Endothelial cell of umbilical vein (primary cell): Measurements from ENCODE around the gene TERT.
"Not testable (repeated sequence)": the region's sequence is repeated elsewhere in the genome, so short reads cannot be mapped to it uniquely, and the experiment has no call there.

ENCODE experiments used
- EZH2 ChIP-seq: IDR thresholded peaks from 2 replicates; pipeline ENCODE4 v1.6.1; 2012; ENCODE audit warnings: borderline replicate concordance, low read depth, mild to moderate bottlenecking, moderate library complexity, low read length, inconsistent platforms; ENCODE audit not compliant: severe bottlenecking
- FOS ChIP-seq: IDR thresholded peaks from 2 replicates; pipeline ENCODE4 v1.6.1; 2011; ENCODE audit warnings: mild to moderate bottlenecking, low read length, moderate library complexity, borderline replicate concordance; ENCODE audit not compliant: insufficient read depth
- GATA2 ChIP-seq: IDR thresholded peaks from 2 replicates; pipeline ENCODE4 v1.7.0; 2011; ENCODE audit warnings: low read depth, mild to moderate bottlenecking, moderate library complexity, mixed read lengths, low read length; ENCODE audit not compliant: insufficient read length, insufficient read depth
- JUN ChIP-seq: IDR thresholded peaks from 2 replicates; pipeline ENCODE4 v1.6.1; 2011; ENCODE audit warnings: borderline replicate concordance, low read depth; ENCODE audit not compliant: insufficient read length, insufficient read depth
- MAX ChIP-seq: IDR thresholded peaks from 2 replicates; pipeline ENCODE4 v1.6.1; 2011; ENCODE audit not compliant: insufficient read depth, insufficient read length
- MYC ChIP-seq: IDR thresholded peaks from one replicate; pipeline ENCODE4 v1.6.1; 2011; ENCODE audit warnings: mild to moderate bottlenecking, low read depth, low read length
- POLR2A ChIP-seq: IDR thresholded peaks from 2 replicates; pipeline ENCODE4 v1.6.1; 2012; ENCODE audit warnings: low read depth, mild to moderate bottlenecking, control low read depth, low read length
- POLR2AphosphoS5 ChIP-seq: IDR thresholded peaks from 2 replicates; pipeline ENCODE4 v1.6.1; 2012; ENCODE audit warnings: low read depth, mild to moderate bottlenecking, control low read depth, low read length, moderate library complexity; ENCODE audit not compliant: insufficient read depth
- TF ChIP-seq, protein P1 (sequence below), 2 donors: IDR thresholded peaks; 1 replicate in 1 of 2; 2 replicates in 1 of 2; pipeline ENCODE4 v1.5.1; 2011; ENCODE audit warnings: low read length in 2 of 2, mild to moderate bottlenecking in 2 of 2, moderate library complexity in 2 of 2, control low read depth in 1 of 2, inconsistent platforms in 1 of 2, low read depth in 1 of 2; ENCODE audit not compliant: insufficient read depth in 1 of 2; ENCODE audit errors: extremely low read depth in 1 of 2

GRCh38 chr5:1339818-1340210 is 44.9 kb upstream of the TERT start:
- not testable (repeated sequence) for TF ChIP-seq GATA2, EZH2, POLR2A, FOS, POLR2AphosphoS5, MYC, JUN, MAX
- TF ChIP-seq, protein P1, sequence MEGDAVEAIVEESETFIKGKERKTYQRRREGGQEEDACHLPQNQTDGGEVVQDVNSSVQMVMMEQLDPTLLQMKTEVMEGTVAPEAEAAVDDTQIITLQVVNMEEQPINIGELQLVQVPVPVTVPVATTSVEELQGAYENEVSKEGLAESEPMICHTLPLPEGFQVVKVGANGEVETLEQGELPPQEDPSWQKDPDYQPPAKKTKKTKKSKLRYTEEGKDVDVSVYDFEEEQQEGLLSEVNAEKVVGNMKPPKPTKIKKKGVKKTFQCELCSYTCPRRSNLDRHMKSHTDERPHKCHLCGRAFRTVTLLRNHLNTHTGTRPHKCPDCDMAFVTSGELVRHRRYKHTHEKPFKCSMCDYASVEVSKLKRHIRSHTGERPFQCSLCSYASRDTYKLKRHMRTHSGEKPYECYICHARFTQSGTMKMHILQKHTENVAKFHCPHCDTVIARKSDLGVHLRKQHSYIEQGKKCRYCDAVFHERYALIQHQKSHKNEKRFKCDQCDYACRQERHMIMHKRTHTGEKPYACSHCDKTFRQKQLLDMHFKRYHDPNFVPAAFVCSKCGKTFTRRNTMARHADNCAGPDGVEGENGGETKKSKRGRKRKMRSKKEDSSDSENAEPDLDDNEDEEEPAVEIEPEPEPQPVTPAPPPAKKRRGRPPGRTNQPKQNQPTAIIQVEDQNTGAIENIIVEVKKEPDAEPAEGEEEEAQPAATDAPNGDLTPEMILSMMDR (IDR thresholded peaks at IDR 0.05; ENCODE audit: extremely low read depth in 1 of 2, insufficient read depth in 1 of 2, low read depth in 1 of 2, low read length in 2 of 2) = not testable (repeated sequence)
